HL-60/S4 treated with phorbol 12-myristate 13-acetate at 8.2 ng/mL for 4 days and 3 days (cell line): Measurements from ENCODE around the gene PFN3.

ENCODE experiments used
- in situ Hi-C: fragments of 300-500 bp; cut with MboI; formaldehyde crosslinking; loops from 2 replicates; pipeline ENCODE4 v1.15.0; 2022; ENCODE audit warnings: low sequenced_read_pairs

PFN3 gene

GRCh38 chr5:177438468-177438867 lies 38.0 kb upstream of the PFN3 start:
- in situ Hi-C loops, result no loop called here

DNA sequence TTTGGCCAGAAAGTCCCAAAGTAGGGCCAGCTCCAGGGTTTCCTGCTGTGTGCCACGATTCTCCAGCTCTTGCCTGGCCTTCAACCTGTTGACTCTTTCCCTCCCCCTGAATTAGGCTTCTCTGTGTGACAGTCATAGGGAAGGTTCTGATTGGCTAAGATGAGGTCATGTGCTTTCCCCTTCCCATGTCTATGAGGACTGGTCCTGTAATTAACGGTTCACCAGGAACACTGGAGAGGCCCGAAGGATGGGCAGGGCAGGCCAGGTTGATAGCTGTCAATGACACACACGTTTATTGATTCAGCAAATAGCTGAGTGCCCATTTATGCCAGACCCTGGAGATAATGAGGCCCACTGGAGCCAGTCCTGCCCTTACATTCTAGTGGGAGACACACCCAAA lies 37.2 kb upstream of the PFN3 start:
- in situ Hi-C loops, result no loop called here

- in situ Hi-C loops, result no loop called here
Observed at GRCh38 chr5:177435847-177436536, 35.5 kb upstream of the PFN3 start.

DNA sequence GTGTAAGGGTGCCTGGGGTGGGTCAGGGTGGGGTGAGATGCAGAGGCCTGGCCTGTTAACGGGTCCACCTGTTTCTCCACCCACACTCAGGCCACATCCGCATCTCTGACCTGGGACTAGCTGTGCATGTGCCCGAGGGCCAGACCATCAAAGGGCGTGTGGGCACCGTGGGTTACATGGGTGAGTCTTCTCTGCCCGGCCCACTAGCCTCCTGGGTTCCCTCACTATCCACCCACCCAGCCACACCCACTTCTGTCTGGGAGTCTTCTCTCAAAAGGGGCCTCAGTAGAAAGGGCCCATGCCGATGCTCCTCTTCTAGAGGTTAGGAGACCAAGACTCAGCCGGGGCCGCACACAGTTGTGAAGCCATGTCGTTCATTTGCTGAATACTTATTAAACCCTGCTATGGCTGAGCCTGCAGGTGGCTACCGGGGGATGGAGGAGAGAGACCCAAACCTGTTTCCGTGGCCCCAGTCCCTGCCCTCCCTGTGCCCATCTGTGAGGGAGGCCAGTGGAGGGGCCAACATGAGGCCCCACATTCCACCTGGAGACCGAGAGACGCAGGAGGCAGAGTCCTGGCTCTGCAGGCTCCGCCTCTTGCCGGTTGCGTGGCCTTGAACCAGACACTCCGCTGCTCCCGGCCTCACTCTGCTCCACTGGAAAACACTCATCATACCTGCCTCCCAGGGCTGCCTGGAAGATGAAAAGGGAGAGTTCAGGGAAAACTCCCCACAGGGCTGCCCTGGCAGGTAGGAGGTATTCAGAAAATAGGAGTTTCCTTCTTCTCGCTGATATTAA lies 34.7 kb upstream of the PFN3 start:
- in situ Hi-C loops, result no loop called here

DNA sequence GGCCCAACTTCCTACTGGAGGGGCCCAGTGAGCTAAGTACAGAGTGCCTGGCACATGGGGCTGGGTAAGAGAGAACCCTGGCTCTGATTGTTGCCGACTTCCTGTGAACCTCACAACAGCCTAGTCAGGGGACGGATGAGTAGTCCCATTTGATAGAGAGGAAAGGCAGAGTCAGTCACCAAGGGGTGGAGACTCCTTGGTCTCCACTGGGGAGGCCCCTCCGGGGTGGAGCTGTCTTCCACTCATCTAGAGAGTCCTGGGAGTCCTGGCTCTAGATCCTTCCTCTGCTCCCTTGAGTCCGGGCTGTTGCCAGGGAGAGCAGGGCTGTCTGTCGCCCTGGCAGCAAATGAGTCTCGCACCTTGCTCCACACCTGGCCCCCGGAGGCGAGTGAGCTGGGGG lies 34.0 kb upstream of the PFN3 start:
- in situ Hi-C loops, result no loop called here

DNA sequence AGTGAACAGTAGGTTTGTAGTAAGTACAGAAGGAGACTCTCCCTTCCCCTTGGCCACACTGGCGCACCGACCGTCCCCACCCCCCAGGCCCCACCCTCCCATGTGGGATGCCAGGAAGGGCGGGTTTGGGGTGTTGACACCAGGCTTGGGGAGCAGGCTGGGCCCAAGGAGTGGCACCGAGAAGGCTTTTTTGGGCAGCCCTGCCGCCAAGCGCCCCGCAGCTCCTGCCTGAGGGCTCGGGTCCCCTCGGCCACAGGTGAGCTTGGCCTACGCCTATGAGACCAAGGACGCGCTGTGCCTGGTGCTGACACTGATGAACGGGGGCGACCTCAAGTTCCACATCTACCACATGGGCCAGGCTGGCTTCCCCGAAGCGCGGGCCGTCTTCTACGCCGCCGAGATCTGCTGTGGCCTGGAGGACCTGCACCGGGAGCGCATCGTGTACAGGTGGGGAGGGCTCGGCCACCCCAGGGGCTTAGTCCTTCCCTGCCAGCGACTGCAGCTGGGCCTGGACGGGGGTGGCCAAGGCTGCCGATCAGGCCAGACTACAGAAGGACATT lies 33.3 kb upstream of the PFN3 start:
- in situ Hi-C loops, result no loop called here

- in situ Hi-C loops, result no loop called here
Observed at GRCh38 chr5:177432839-177433657, 32.6 kb upstream of the PFN3 start.

DNA sequence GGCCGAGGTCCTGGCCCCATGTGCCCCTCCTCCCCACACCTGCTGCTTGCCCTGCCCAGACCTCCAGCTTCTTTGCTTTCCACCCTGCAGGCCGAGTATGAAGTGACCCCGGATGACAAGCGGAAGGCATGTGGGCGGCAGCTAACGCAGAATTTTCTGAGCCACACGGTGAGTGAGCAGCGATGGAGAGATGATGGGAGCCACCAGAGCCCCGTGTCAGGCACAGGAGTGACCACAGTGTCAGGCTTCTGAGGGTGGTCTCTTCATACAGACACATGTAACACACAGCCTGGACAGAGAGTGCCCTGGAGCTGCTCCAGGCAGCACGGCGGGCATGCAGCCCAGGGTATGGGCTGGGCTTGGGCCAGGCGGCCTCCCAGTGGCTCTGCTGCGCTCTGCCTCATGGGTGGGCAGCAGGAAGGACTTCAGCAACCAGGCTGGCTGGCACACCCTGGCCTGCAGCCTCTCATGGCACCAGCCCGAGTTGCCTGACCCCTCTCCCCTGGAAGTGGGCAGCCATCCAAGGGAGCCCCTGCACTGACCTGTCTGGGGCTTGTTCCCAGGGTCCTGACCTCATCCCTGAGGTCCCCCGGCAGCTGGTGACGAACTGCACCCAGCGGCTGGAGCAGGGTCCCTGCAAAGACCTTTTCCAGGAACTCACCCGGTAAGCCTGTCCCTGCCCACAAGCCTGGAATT lies 31.8 kb upstream of the PFN3 start:
- in situ Hi-C loops, result no loop called here

GRCh38 chr5:177431317-177432142 lies 31.1 kb upstream of the PFN3 start:
- in situ Hi-C loops, result no loop called here

DNA sequence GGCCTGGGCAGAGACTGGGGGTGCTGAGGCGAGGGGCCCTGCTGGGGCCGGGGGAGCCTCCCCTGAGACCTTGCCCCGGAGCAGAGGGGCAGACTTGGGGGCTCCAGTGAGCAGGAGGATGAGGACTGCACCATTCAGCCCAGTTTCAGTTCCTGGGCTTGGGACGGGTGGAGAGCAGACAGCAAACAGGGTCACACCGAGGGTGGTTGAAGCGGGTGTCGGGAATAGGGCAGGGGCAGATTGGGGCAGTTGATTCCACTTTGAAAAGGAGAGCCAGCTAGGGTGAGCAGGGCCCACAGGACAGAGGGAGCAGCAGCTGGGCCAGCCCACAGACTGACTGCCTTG lies 30.5 kb upstream of the PFN3 start:
- in situ Hi-C loops, result no loop called here

- in situ Hi-C loops, result no loop called here
Observed at GRCh38 chr5:177430140-177430951, 29.9 kb upstream of the PFN3 start.

- in situ Hi-C loops, result no loop called here
Observed at GRCh38 chr5:177429248-177430040, 29.0 kb upstream of the PFN3 start.

- in situ Hi-C loops, result no loop called here
Observed at GRCh38 chr5:177428574-177429217, 28.2 kb upstream of the PFN3 start.

- in situ Hi-C loops, result no loop called here
Observed at GRCh38 chr5:177427919-177428573, 27.6 kb upstream of the PFN3 start.

- in situ Hi-C loops, result no loop called here
Observed at GRCh38 chr5:177427211-177427822, 26.9 kb upstream of the PFN3 start.

- in situ Hi-C loops, result no loop called here
Observed at GRCh38 chr5:177426566-177427210, 26.2 kb upstream of the PFN3 start, which contains the start of gene GRK6. Gene GRK6, plus strand, starts transcription at chr5:177426676. Its CDS starts 170 bp downstream, at chr5:177426846.
